ENCODE results near the gene FLNB.

- TF ChIP-seq POLR2AphosphoS5 (IDR thresholded peaks at IDR 0.05; ENCODE audit: control insufficient read depth, insufficient read depth, low read depth, low read length) (no peak), CTCF (IDR thresholded peaks at IDR 0.05 in 2 of 3, conservative IDR thresholded peaks at IDR 0.05 in 1 of 3; ENCODE audit: insufficient read depth in 2 of 3, low read depth in 1 of 3, low read length in 3 of 3) (no peak)
Observed at GRCh38 chr3:58079773-58080172, 71.6 kb downstream of the FLNB start.

All from K562 (cell line).